Kasumi-1 (cell line): ENCODE results near the gene RNU5B-1.

ENCODE experiments used
- DNase-seq, 2 experiments: peaks; one replicate each; lab custom pipeline; 2025; lab: John Stamatoyannopoulos, UW

RNU5B-1 gene

DNA sequence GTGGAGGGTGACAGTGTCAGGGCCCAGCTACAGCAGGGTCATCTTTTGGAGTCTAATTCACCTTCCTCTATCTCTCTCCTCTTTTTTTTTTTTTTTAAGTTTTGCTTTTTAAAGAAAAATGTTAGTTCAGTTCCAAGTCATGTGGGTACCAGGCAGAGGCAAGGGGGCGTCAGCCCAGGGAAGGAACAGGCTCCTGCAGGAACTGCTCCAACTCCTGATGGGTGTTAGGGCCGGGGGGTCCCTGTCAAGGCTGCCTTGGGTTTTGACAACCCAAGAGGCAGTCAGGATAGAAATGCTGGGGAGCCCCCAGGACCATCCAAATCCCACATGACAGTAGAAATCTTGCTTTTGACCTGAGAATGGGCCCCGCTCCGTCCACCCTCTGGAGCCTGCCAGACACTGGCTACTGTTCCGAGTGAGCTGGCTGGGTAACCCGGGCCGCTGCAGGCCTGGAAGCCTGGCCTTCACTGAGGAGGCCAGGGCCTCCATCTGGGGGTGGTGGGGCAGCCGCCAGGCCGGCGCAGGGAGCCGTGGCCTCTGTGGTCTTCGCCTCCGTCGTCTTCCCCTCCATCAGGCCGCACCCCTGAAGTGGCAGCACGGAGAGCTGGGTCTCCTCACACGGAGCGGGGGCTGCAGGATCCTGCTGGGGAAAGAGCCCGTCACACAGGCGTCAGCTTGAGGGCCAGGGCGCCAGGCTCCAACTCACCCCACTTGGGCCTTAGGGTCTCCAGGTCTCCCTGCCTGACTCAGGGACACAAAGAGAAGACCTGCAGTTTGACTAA is 24.2 kb downstream of the RNU5B-1 start:
- DNase-seq: no peak

DNA sequence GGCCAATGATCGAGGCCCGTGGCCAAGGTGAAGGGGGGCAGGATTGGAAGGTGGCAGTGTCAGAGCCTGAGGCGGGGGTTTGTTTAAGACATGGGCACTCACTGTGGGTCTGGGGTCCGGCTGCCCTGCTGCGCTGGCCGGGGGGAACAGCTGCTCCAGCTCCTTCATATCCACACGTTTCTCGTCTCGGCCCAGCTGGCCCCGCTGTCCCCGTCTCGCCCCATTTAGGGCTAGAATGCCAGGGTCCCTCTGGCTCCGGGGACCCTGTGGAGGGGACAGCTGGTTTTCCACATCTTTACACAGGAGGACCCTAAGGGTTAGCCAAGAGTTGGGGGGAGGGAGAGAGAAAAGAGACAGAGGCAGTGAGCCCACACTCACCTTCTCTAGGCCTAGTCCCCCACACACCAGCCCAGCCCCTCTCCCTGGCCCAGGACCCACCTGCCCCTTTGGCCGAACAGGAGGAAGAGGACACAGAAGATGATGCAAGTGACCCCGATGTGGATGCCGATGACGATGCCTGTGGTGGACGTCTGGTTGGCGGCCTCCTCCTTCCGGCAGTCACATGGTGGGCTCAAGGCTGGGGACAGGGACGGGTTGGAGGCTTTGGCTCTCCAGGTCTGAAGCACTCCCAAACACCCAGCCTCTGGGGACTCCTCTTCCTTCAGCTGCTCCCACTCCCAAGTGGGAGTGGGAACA is 25.0 kb downstream of the RNU5B-1 start:
- DNase-seq: no peak

DNA sequence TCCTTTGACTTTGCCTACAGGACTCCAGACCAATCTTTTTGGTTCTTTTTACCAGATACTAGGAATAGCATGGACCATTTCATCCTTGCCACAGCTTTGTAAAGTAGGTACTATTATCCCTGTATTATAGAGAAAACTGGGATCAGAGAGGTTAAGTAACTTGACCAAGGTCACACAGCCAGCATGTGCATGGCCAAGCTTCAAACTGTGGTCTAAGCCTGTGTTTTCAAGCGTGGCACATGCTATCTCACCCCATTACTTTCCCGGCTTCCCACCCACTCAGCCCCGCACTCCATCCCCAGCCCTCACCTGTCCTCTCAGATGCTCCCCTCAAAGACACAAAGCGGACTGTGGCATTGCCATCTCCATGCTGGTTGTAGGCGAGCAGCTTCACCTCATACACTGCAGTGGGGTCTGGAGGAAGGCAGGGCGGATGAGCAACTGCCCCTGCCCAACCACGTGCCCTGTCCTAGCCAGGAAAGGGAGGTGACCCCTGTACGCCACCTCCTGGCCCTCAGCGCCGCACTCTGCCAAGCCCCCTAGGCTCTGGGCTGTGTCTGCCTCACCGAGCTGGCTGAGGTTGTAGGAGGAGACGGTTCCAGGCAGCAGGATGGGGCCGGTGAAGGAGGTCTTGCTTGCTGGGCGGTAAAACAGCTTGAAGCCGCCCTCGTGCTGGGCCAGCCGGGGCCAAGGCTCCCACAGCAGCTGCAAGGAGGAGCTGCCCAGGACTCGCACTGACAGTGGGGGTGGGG is 25.7 kb downstream of the RNU5B-1 start:
- no peak for DNase-seq

DNA sequence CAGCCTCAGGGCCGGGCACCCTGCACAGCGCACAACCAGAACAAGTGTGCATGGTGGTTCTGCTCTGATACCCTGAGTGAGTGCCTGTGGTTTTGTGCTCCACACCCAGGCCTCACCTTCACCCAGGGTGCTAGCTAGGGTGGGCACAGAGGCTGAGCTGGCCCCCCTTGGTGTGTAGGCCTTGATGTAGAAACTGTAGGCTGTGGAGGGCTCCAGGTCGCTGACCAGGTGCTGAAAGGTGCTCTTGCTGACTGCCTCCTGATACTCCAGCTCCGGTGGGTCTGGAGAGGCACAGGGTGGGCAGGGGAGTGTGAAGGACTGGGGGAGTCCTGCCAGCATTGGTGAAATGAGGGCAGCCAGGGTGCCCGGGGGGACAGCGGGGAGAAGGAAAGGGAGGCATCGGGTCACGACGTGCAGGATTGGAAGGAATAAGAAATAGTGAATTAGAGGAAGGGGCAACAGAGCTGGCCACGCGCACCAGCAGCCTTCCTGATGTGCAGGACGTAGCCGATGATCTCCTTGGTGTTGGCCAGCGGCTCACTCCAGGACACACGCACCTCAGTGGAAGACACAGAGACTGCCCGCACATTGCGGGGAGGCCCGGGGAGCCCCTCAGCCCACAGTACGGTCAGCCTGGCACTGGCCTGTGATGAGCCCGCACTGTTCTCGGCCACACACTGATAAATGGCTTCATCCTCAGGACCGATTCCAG is 26.6 kb downstream of the RNU5B-1 start:
- DNase-seq: peak; percentile 4 to 6

DNA sequence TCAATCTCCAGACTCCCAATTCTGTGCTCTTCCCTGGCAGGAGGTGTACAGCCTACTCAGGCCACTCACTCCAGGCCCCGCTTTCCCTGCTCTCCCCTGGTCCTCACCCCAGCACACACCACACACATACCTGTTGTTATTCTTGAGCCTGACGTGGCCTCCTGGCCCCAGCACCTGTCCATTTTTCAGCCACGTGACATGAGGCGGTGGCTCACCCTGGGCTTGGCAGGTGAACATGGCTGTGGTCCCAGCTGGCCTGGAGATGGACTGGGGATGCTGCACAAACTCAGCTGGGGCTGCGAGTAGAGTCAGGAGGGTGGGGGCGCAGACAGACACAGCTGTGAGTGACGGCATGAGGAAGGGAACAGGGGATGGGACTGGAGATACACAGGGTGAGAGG is 27.3 kb downstream of the RNU5B-1 start:
- no peak for DNase-seq

DNA sequence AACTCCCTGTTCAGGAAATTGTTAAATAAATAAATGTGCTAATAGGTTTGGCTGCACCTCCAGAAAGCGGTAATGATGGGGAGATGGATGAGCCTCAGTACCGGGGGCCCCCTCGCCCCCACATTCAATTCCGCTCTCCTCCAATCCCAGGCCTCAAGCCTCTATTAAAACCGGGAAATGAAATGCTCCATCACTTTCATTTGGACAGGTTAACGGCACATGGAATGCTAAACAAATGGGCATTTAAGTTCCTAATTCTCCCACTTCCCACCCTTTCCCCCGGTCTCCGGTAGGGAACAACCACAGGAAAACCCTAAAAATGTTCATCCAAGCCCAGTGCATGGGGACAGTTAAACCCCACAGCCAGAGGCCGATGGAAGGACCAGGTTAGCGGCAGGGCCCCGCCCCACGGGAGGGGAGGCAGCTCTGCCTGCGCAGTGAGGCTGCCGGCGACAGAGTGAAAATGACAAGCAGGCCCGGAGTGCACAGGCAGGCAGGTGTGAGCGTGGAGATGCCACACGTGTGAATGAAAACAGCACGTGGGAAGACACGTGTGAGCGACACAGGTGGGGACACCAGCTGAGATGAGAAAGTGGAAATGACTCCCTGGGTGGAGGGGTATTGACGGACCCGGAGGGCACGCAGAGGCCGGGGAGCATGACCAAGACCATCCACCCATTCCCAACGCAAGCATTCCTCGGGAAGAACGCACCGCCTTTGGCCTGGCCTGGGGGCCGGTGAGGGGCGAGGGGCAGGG is 28.1 kb downstream of the RNU5B-1 start:
- DNase-seq: no peak

DNA sequence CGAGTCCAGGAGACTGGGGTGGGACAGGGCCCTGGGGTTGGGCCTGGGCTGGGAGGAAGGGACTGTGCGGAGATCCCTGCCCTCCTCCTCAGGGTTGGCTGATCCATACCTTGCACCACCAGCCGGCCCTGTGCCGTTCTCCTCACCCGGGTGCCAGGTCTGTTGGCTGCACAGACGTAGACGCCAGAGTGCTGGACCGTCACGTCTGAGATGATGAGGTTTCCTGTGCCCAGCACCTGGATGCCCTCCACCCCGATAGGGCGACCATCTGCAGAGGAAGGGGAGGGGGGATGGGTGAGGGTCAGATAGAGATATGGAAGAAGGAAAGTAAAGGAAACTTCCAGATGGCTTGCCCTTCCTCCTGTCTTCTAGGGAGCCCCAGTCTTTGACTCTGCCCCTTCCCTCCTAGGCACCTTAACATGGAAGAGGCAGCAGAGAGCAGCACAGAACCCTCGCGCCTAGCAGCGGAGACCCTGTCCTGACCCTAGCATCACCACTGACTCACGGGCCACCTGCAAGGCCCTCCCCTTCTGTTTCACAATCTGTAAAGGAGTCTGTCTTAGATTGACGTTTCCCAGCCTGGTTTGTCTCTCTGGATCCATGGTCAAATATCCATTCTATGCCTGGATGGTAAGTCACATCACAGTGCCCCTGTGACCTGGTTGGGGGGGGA is 28.8 kb downstream of the RNU5B-1 start:
- DNase-seq: no peak

DNA sequence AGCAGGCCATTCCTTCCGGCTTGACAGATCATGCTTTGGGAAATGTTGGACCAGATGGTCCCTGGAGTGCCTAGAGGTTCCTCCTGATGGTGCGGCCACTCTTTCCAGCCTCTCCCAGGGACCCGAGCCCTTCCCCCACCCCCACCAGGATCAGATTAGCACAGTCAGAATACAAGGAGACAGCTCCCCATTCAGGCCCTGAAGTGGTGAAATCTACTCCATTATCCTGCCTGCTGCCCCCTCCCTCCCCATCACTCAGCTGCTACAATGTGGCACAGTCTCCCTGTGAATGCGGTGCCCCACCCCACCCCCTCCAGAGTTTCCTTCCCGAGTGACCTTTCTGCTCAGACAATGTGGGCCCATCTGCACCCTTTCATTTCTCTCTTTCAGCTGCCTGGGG is 29.4 kb downstream of the RNU5B-1 start:
- no peak for DNase-seq

DNA sequence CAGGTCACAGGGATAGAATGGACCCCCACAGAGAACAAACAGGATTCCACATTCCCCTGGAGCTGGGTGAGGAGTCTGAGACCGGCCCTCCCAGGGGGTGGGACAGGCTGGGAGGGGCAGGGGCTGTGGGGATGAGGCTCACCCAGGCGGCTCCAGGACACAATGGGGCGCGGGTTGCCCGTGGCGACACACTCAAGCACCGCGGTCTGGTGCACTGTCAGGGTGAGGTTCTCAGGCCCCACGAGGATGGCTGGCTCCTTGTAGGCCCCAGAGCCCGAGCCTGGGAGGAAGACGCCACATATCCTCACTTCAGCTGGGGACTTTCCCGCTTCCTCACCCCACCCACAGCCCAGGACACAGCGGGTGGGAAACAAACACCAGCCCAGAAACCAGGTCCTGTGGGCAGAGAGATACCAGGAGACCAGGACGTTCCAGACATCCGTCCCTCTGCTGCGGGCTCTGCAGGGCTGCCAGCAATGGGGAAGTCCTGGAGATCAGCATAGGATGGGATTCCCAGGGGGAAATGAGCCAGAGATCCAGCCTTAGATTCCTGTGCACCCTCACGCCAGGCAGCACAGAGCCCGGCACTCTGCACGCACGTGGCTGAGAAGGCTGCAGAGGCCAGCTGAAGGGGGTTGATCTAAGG is 30.2 kb downstream of the RNU5B-1 start:
- no peak for DNase-seq

DNA sequence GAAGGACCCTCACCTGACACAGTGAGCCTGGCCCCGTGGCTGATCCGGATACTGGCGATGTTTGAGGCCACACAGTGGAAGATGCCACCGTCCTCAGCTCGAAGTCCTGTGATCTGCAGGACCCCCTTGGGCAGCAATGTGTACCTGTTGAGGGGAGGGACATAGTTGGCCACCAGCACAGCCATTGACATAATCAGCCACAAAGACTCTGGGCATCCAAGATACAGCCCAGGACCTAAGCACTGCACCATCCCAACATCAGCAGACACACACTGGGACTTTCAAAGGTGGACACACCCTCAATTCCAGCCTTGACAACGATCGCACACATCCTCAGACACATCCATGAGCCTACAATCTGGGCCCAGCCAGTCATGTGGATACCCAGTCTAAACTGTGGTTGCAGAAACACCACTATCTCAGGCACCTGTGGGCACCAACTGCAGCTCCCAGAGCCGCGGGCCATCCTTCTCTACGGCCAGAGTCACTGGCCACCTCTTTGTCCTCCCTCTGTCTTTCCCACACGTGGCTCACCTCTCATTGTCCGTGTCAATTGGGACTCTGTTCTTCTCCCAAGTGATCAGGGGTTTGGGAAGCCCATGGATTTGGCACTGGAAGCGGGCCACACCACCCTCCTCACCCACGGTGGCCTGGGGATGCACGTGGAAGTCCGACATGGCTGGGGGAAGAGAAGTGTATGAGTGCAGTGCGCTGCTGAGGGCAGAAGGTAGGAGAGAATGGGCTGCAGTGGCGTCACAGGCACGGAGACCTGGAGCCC is 31.0 kb downstream of the RNU5B-1 start:
- no peak for DNase-seq

DNA sequence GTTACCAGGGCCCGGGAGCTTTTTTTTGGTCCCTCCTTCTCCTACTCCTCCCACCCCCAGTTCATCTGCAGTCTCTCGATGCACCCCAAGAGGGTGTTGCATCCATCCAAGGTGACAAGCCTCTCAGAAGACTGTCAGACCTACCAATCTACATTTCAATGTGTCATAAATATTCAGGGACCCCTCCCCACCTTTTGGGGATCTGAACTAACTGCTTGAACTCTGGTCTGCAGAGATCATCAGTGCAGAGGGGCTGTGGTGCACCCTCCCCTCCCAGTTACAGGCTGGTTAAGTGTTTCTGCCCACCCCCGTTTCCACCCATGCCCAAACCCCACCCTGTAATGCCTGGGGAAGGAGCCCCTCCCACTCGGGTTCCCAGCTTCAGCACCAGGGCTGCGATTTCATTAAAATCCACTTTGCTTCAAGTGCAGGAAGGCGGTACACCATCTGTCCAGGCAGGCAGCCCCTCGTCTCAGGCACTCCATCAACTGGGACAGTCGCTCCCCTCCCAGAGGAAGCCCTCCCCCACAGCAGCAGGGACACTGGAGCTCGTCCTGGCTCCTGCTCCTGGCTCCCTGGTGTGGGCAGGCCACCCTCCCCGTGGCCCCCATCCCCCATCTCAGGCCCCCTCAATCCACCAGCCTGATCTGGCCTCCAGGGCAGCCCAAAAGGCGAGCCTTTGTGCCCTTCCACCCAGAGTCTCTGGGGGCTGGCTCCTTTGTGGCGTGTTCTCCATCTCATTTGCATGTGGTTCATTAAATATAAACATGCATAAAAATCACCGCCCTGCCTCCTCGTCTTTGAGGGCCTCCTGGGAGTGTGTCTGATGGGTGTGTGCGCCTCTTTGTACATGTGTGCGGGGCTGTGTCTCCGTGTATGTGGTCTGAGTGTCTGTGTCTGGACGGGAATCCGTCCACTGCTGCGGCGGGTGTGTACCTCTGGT is 32.3 kb downstream of the RNU5B-1 start:
- no peak for DNase-seq

DNA sequence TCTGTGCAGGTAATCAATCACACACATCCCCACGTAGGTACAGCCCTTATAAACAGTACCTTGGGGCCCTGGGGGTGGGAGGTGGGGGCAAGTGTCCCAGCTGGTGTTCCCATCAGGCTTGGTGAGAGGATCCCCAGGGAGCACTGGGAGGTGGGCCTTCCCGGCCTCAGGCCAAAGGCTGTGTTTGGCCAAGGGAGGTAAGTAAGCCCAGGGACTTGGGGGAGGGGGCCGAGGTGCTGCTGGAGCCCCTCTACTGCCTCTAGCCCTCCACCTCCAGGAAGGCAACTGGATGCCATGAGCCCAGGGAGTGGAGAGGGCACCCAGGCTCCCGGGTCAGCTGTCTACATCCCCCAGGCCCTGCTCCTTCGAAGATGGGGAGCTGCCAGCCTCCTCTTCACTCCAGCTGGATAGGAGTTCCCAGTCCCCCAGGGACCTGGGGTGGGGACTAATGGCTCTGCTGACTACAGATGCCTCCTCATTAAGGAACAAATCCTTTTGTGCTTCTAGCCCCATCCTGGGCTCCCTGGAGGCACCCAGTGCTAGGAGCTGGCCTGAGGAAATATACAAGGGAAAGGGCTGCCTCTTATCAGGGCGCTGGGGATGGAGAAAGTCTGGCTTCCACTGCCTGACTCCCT is 33.1 kb downstream of the RNU5B-1 start:
- no peak for DNase-seq

DNA sequence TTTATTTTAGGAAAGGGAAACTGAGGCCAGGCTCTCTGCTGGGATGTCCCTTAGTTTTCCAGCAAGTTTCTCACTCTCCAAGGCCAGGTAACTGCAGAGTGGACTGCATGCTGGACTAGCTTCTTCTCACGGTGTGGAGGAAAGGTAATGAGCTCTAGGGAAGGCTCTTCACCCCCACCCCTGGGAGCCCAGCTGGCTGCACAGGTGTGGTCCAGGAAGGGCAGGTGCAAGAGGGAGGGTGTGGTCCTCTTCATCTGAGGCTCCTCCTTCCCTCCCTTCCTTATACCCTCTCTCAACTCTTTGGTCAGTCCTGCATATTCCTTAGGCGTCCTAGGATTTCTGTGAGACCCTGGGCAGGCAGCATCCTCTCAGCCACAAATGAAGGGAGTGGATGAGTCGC is 33.9 kb downstream of the RNU5B-1 start:
- DNase-seq: no peak

DNA sequence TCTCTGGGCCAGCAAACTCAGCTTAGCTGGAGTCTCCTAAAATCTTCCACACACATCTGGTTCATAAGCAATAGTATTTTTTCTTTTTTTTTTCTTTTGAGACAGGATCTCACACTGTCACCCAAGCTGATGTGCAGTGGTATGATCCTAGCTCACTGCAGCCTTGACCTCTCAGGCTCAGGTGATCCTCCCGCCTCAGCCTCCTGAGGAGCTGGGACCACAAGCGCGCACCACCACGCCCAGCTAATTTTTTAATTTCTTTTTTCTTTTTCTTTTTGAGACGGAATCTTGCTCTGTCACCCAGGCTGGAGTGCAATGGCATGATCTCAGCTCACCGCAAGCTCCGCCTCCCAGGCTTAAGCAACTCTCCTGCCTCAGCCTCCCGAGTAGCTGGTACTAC is 34.3 kb downstream of the RNU5B-1 start:
- DNase-seq: no peak

DNA sequence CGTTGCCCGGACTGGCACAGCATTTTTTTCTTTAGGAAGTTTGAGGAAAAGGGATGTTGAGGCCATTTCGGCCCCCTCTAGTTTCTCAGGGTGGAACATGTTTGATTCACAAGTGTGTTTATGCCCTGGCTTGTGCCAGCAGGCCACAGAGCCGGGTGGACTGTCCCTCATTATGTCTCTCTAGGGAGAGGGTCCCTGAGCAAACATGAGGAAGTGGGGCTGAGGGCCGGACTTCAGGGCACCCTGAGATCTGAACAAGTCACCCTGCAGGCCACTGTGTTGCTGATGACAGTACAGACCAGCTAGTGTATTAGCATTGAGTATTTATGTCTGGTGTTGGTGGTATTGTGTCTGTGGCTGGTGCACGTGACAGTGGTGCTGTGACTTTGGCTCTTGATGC is 34.9 kb downstream of the RNU5B-1 start:
- DNase-seq: no peak

DNA sequence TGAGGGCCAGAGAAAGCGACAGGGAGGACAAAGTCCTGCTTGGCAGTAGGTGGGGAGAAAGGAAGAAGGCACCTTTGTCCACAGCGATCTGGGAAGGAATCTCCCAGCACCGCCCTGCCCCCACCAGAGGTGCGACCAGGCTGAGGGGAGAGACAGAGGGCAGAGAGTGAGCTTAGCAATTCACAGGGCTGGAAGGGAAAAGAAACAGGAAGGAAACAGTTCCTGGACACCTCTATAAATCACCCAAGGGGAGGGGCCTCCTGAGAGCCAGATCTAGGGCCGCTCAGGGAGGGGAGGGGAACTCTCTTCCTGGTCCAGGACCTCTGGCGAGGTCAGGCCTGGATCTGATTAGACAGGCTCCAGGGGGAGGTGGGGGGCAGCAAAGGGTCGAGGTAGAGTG is 35.4 kb downstream of the RNU5B-1 start:
- no peak for DNase-seq

DNA sequence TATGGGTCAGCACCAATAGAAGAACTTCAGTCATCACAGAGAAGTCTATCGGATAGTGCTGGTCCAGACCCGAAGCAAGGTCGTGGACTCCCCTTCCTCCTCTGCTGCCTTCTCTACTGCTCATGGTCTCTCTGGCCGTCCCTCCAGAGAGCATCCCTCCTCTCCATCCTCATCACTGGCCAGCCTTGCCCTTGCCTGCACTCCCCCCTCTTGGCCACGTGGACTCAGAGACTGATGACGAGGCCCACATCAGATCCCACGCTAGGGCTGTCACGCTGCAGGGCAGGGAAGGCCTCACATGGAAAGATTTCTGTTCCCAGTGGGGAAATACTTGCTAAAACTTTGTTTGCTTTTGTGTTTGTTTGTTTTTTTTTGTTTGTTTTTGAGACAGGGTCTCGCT is 38.0 kb downstream of the RNU5B-1 start:
- DNase-seq: no peak

DNA sequence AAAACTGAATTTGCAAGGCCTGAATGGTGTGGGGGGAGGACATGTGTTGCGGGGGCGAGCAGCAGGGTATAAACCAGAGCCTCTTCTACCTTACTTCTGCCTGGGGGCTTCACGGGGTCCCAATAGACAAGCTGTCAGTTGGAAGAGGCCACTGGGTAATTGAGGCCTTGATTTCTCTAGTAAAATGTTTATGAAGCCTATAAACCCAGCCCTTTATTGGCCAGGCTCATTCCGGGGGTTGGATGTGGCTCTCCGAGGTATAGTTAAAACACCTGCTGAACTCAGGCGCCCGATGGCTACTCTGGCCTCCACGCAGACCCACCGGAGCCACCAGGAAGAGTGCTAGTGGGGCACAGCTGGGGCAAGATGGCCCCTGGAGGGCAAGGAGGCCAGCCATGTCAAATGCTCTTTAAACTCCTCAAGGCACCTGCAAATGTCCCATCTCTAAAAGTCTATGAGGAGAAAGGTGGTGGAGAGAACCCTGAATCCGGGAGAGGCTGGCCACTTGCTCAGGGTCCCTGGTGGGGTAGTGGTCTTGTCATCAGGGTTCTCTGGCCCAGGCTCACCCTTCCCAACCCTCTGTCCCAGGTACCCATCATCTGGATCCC is 39.0 kb downstream of the RNU5B-1 start:
- no peak for DNase-seq
